ENCODE measurements around the gene PCDHA4.
"Not testable (repeated sequence)": the region's sequence is repeated elsewhere in the genome, so short reads cannot be mapped to it uniquely, and the experiment has no call there.

The PCDHA4 gene

DNA sequence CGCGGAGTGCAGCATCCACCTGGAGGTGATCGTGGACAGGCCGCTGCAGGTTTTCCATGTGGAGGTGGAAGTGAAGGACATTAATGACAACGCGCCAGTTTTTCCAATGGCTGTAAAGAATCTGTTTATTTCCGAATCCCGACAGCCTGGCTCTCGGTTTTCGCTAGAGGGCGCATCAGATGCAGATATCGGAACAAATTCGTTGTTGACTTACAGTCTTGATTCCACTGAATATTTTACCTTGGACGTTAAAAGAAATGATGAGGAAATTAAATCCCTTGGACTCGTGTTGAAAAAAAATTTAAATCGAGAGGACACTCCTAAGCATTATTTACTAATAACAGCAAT, 5.4 kb upstream of the PCDHA4 start:
- no peak for DNase-seq
- H3K27me3 ChIP-seq, result no peaks in the 10 kb centered on the region
- no peaks in the 10 kb centered on the region for H3K4me1 ChIP-seq
- TF ChIP-seq, protein P1, sequence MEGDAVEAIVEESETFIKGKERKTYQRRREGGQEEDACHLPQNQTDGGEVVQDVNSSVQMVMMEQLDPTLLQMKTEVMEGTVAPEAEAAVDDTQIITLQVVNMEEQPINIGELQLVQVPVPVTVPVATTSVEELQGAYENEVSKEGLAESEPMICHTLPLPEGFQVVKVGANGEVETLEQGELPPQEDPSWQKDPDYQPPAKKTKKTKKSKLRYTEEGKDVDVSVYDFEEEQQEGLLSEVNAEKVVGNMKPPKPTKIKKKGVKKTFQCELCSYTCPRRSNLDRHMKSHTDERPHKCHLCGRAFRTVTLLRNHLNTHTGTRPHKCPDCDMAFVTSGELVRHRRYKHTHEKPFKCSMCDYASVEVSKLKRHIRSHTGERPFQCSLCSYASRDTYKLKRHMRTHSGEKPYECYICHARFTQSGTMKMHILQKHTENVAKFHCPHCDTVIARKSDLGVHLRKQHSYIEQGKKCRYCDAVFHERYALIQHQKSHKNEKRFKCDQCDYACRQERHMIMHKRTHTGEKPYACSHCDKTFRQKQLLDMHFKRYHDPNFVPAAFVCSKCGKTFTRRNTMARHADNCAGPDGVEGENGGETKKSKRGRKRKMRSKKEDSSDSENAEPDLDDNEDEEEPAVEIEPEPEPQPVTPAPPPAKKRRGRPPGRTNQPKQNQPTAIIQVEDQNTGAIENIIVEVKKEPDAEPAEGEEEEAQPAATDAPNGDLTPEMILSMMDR (IDR thresholded peaks at IDR 0.05; ENCODE audit: low read depth, low read length), result no peak
- no peak overlapping the region for H3K4me3 ChIP-seq (ENCODE audit: low read depth, low read length)
- peaks cover 8% of the 10 kb centered on the region for H3K36me3 ChIP-seq
- peaks cover 8% of the 10 kb centered on the region; the same call in 1 of the 2 replicates for H3K9me3 ChIP-seq

DNA sequence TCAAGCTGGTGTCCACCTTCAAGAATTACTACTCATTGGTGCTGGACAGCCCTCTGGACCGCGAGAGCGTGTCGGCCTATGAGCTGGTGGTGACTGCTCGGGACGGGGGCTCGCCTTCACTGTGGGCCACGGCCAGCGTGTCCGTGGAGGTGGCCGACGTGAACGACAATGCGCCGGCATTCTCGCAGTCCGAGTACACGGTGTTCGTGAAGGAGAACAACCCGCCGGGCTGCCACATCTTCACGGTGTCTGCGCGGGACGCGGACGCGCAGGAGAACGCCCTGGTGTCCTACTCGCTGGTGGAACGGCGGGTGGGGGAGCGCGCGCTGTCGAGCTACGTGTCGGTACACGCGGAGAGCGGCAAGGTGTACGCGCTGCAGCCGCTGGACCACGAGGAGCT, 4.5 kb upstream of the PCDHA4 start:
- not testable (repeated sequence) for H3K9me3 ChIP-seq; DNase-seq; H3K4me3 ChIP-seq (ENCODE audit: low read depth, low read length)

DNA sequence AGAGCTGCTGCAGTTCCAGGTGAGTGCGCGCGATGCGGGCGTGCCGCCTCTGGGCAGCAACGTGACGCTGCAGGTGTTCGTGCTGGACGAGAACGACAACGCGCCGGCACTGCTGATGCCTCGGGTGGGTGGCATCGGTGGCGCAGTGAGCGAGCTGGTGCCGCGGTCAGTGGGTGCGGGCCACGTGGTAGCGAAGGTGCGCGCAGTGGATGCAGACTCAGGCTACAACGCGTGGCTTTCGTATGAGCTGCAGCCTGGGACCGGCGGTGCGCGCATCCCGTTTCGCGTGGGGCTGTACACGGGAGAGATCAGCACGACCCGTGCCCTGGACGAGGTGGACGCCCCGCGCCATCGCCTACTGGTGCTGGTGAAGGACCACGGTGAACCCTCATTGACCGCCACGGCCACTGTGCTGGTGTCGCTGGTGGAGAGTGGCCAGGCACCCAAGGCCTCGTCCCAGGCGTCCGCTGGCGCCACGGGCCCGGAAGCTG, 4.0 kb upstream of the PCDHA4 start:
- H3K27me3 ChIP-seq, result no peaks in the 10 kb centered on the region
- peaks cover 8% of the 10 kb centered on the region for H3K36me3 ChIP-seq
- no peak for DNase-seq
- H3K9me3 ChIP-seq, result peaks cover 8% of the 10 kb centered on the region; the same call in 1 of the 2 replicates
- TF ChIP-seq, protein P1 (IDR thresholded peaks at IDR 0.05; ENCODE audit: low read depth, low read length), result no peak
- H3K4me3 ChIP-seq (ENCODE audit: low read depth, low read length), result no peak overlapping the region
- H3K4me1 ChIP-seq, result no peaks in the 10 kb centered on the region

More for the DNA sequence above, 4.5 kb upstream of the PCDHA4 start:
- H3K27me3 ChIP-seq, H3K36me3 ChIP-seq, H3K4me1 ChIP-seq: not testable (repeated sequence)

DNA sequence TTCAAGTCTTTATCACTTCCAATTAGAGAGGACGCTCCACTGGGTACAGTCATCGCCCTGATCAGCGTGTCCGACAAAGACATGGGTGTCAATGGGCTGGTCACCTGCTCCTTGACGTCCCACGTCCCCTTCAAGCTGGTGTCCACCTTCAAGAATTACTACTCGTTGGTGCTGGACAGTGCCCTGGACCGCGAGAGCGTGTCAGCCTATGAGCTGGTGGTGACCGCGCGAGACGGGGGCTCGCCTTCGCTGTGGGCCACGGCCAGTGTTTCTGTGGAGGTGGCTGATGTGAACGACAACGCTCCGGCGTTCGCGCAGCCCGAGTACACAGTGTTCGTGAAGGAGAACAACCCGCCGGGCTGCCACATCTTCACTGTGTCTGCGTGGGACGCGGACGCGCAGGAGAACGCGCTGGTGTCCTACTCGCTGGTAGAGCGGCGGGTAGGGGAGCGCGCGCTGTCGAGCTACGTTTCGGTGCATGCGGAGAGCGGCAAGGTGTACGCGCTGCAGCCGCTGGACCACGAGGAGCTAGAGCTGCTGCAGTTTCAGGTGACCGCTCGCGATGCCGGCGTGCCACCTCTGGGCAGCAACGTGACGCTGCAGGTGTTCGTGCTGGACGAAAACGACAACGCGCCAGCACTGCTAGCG, 1.5 kb downstream of the PCDHA4 start:
- not testable (repeated sequence) for H3K9me3 ChIP-seq; DNase-seq; H3K27me3 ChIP-seq; H3K4me1 ChIP-seq; H3K36me3 ChIP-seq; H3K4me3 ChIP-seq (ENCODE audit: low read depth, low read length)

DNA sequence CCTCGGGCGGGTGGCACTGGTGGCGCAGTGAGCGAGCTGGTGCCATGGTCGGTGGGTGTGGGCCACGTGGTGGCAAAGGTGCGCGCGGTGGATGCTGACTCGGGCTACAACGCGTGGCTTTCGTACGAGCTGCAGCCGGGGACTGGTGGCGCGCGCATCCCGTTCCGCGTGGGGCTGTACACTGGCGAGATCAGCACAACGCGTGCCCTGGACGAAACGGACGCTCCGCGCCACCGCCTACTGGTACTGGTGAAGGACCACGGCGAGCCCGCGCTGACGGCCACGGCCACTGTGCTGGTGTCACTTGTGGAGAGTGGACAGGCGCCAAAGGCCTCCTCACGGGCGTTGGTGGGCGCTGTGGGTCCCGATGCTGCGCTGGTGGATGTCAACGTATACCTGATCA, 2.0 kb downstream of the PCDHA4 start:
- H3K9me3 ChIP-seq, result no peaks in the 10 kb centered on the region
- H3K4me1 ChIP-seq, result no peaks in the 10 kb centered on the region
- no peaks in the 10 kb centered on the region for H3K27me3 ChIP-seq
- H3K4me3 ChIP-seq (ENCODE audit: low read depth, low read length), result no peak overlapping the region
- H3K36me3 ChIP-seq, result no peaks in the 10 kb centered on the region; the same call in 1 of the 2 replicates
- TF ChIP-seq, protein P1 (IDR thresholded peaks at IDR 0.05; ENCODE audit: low read depth, low read length), result no peak
- DNase-seq, result no peak

DNA sequence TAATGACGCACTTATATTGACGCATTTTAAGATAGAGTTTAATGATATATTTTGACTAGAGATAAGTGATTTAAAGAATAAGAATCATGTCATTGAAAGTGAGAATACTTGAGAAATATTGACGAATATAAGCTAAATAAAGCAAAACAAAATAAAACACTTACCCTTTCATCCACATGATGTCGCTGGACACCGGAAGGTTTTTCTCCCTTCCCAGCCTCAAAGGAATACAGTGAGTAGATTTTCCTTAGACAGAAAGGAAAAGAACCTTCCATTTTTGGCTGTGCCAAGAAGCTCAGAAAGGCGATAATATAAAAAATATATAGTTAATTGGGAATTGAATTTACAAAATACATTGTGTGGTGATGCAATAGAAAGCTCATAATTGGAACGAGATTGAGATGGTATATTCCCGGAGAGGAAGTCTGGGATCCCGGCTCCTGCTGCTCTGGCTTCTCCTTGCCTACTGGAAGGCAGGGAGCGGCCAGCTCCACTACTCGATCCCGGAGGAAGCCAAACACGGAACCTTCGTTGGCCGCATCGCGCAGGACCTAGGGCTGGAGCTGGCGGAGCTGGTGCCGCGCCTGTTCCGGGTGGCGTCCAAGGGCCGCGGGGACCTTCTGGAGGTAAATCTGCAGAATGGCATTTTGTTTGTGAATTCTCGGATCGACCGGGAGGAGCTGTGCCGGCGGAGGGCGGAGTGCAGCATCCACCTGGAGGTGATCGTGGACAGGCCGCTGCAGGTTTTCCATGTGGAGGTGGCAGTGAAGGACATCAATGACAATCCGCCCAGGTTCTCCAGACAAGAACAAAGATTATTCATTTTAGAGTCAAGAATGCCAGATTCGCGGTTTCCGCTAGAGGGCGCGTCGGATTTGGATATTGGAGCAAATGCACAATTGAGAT, 14.8 kb downstream of the PCDHA4 start, which contains the start of gene PCDHA5:
PCDHA5 (plus strand) TSS at position 239 of the 906 bp plus-strand sequence.
- no peaks in the 10 kb centered on the region for H3K9me3 ChIP-seq

More for the DNA sequence above, 14.8 kb downstream of the PCDHA4 start, which contains the start of gene PCDHA5:
- H3K4me3 ChIP-seq (ENCODE audit: low read depth, low read length), result no peak within 1 kb of the TSS
- TF ChIP-seq, protein P1 (IDR thresholded peaks at IDR 0.05; ENCODE audit: low read depth, low read length), result no peak
- H3K27me3 ChIP-seq, result no peaks in the 10 kb centered on the region
- no peaks in the 10 kb centered on the region; the same call in none of the 2 replicates for H3K36me3 ChIP-seq
- DNase-seq, result no peak
- no peaks in the 10 kb centered on the region for H3K4me1 ChIP-seq

Data from BE2C (cell line).